HepG2 (cell line): Measurements from ENCODE around the gene LRRC74B. TPM values are rescaled to one million over a fixed set of nuclear protein-coding genes. Genes with fewer than 3 reads are reported as not detected.
A peak's percentile ranks its signal among the peaks of the same experiment; 100 is the strongest.

Experiments
- CENPBD1 ChIP-seq: sonication (generic); formaldehyde crosslinking; IDR thresholded peaks from 2 replicates; pipeline ENCODE4 v1.8.0; 2022; ENCODE audit warnings: missing genetic modification reagents, low read depth, mild to moderate bottlenecking, borderline replicate concordance
- CHD2 ChIP-seq: IDR thresholded peaks from 2 replicates; pipeline ENCODE4 v1.6.1; 2011; ENCODE audit warnings: low read depth, low read length, improper control_type of control experiment
- CREB1 ChIP-seq, 2 experiments: fragments of 450-650 bp in 1 of 2; IDR thresholded peaks; 2 replicates each; pipeline ENCODE4 v1.6.1; 2016 to 2017; ENCODE audit warnings: control low read depth in 1 of 2, mild to moderate bottlenecking in 1 of 2, missing compliant biosample characterization in 1 of 2, missing genetic modification characterization in 1 of 2
- ERF ChIP-seq: IDR thresholded peaks from 2 replicates; pipeline ENCODE4 v1.6.1; 2018; ENCODE audit warnings: missing biosample characterization, missing genetic modification reagents
- FLYWCH1 ChIP-seq: sonication (generic); formaldehyde crosslinking; IDR thresholded peaks from 2 replicates; pipeline ENCODE4 v1.8.1; 2023; ENCODE audit warnings: mild to moderate bottlenecking, missing genetic modification reagents
- FOSL1 ChIP-seq: sonication (generic); formaldehyde crosslinking; IDR thresholded peaks from 2 replicates; pipeline ENCODE4 v1.9.0; 2021; ENCODE audit warnings: missing genetic modification reagents, borderline replicate concordance
- FOXJ3 ChIP-seq: sonication (generic); formaldehyde crosslinking; IDR thresholded peaks from 2 replicates; pipeline ENCODE4 v1.4.0; 2020; ENCODE audit warnings: missing genetic modification reagents, mild to moderate bottlenecking, borderline replicate concordance
- HMG20B ChIP-seq: conservative IDR thresholded peaks from 2 replicates; pipeline ENCODE4 v1.6.1; 2016; ENCODE audit warnings: missing genetic modification reagents, missing compliant biosample characterization
- JUND ChIP-seq: sonication (generic); formaldehyde crosslinking; IDR thresholded peaks from 2 replicates; pipeline ENCODE4 v1.8.0; 2022; ENCODE audit warnings: mild to moderate bottlenecking, missing genetic modification reagents
- REXO4 ChIP-seq: sonication (generic); formaldehyde crosslinking; IDR thresholded peaks from 2 replicates; pipeline ENCODE4 v1.8.0; 2022; ENCODE audit warnings: missing genetic modification reagents, mild to moderate bottlenecking, borderline replicate concordance
- SAP130 ChIP-seq: IDR thresholded peaks from 2 replicates; pipeline ENCODE4 v1.6.1; 2016; ENCODE audit warnings: low read depth
- SIN3B ChIP-seq: fragments of 150-350 bp; IDR thresholded peaks from 2 replicates; pipeline ENCODE4 v1.6.1; 2014; ENCODE audit warnings: low read length
- SNAPC2 ChIP-seq: sonication (generic); formaldehyde crosslinking; IDR thresholded peaks from 2 replicates; pipeline ENCODE4 v1.8.1; 2022; ENCODE audit warnings: mild to moderate bottlenecking, missing genetic modification reagents
- TBL1XR1 ChIP-seq: fragments of 150-350 bp; IDR thresholded peaks from 2 replicates; pipeline ENCODE4 v1.6.1; 2014; ENCODE audit warnings: borderline replicate concordance, low read length; ENCODE audit not compliant: partially characterized antibody
- ZFP1 ChIP-seq: IDR thresholded peaks from 2 replicates; pipeline ENCODE4 v1.6.1; 2016
- ZFP41 ChIP-seq: sonication (generic); formaldehyde crosslinking; IDR thresholded peaks from 2 replicates; pipeline ENCODE4 v1.4.0; 2020; ENCODE audit warnings: mild to moderate bottlenecking, missing genetic modification reagents, borderline replicate concordance
- ZNF235 ChIP-seq: sonication (generic); formaldehyde crosslinking; IDR thresholded peaks from 2 replicates; pipeline ENCODE4 v1.8.1; 2023; ENCODE audit warnings: mild to moderate bottlenecking, missing genetic modification reagents, borderline replicate concordance
- ZNF274 ChIP-seq: sonication (generic); formaldehyde crosslinking; IDR thresholded peaks from 2 replicates; pipeline ENCODE4 v1.5.1; 2020; ENCODE audit warnings: mild to moderate bottlenecking, missing genetic modification reagents
- ZNF280B ChIP-seq: sonication (generic); formaldehyde crosslinking; IDR thresholded peaks from 2 replicates; pipeline ENCODE4 v1.5.0; 2020; ENCODE audit warnings: missing genetic modification reagents, mild to moderate bottlenecking, borderline replicate concordance
- ZNF552 ChIP-seq: sonication (generic); formaldehyde crosslinking; IDR thresholded peaks from 2 replicates; pipeline ENCODE4 v1.9.0; 2022; ENCODE audit warnings: missing genetic modification reagents, mild to moderate bottlenecking, borderline replicate concordance
- ZNF563 ChIP-seq: sonication (generic); formaldehyde crosslinking; IDR thresholded peaks from 2 replicates; pipeline ENCODE4 v1.8.0; 2022; ENCODE audit warnings: mild to moderate bottlenecking, moderate library complexity, missing genetic modification reagents
- ZNF569 ChIP-seq: sonication (generic); formaldehyde crosslinking; IDR thresholded peaks from 2 replicates; pipeline ENCODE4 v1.5.0; 2020; ENCODE audit warnings: mild to moderate bottlenecking, missing genetic modification reagents, moderate library complexity, borderline replicate concordance
- ZNF768 ChIP-seq: sonication (generic); formaldehyde crosslinking; IDR thresholded peaks from 2 replicates; pipeline ENCODE4 v1.4.0; 2020; ENCODE audit warnings: missing genetic modification reagents
- ZNF772 ChIP-seq: sonication (generic); formaldehyde crosslinking; IDR thresholded peaks from 2 replicates; pipeline ENCODE4 v1.5.0; 2020; ENCODE audit warnings: mild to moderate bottlenecking, missing genetic modification reagents
- ZNF784 ChIP-seq: sonication (generic); formaldehyde crosslinking; IDR thresholded peaks from 2 replicates; pipeline ENCODE4 v1.5.1; 2020; ENCODE audit warnings: missing genetic modification reagents, mild to moderate bottlenecking, borderline replicate concordance
- ZNF792 ChIP-seq: IDR thresholded peaks from 2 replicates; pipeline ENCODE4 v1.6.1; 2016
- ZSCAN9 ChIP-seq: IDR thresholded peaks from 2 replicates; pipeline ENCODE4 v1.6.1; 2016; ENCODE audit warnings: borderline replicate concordance
- polyA plus RNA-seq, 8 experiments: library from polyadenylated mRNA; depleted of rRNA in 3 of 8; stranded (reverse) in 7 of 8; unstranded in 1 of 8; fragments of >200 nt; fragmentation: Illumina TruSeq in 4 of 8; extraction: Trizol in 4 of 8; gene quantifications; 2 replicates each; pipeline versions ENCODE4 v1.2.1 to v1.2.3, GENCODE V29; 2011 to 2016; ENCODE audit warnings: low read depth in 4 of 8, missing spikeins in 1 of 8, mixed read lengths in 1 of 8; ENCODE audit not compliant: insufficient read depth in 1 of 8
- total RNA-seq, 5 experiments: library from RNA; depleted of rRNA; stranded (reverse); fragments of >200 nt; fragmentation: Illumina TruSeq; extraction: Trizol; gene quantifications; 2 replicates each; pipeline ENCODE4 v1.2.3, GENCODE V29; 2016; ENCODE audit warnings: low read depth in 1 of 5

The LRRC74B gene
- total and polyA plus RNA-seq, 2 of the 13 experiments (the other 11 are each of a cell fraction or from before 2014, with no cell fraction given): not detected

- TF ChIP-seq FOXJ3 (no peak), ZNF569 (CRISPR knock-in tag) (no peak), ZNF280B (CRISPR knock-in tag) (peak; percentile 82; the same call in 1 of the 2 replicates), ZFP41 (CRISPR knock-in tag) (no peak), CENPBD1 (no peak), HMG20B (CRISPR knock-in tag) (no peak), ZNF552 (CRISPR knock-in tag) (no peak), ZNF563 (CRISPR knock-in tag) (no peak), ZNF274 (CRISPR knock-in tag) (peak; percentile 69; the same call in 1 of the 2 replicates), TBL1XR1 (no peak), SNAPC2 (CRISPR knock-in tag) (no peak; the same call in 1 of the 2 replicates), ZSCAN9 (CRISPR knock-in tag) (peak; percentile 31; the same call in 1 of the 2 replicates), ZNF784 (peak; percentile 60; the same call in 1 of the 2 replicates), CREB1 (IDR thresholded peaks at IDR 0.05) (peak; percentile 75), CREB1 (CRISPR knock-in tag; IDR thresholded peaks at IDR 0.05) (peak; percentile 86), SAP130 (CRISPR knock-in tag) (peak; percentile 82), ZNF768 (CRISPR knock-in tag) (peak; percentile 46), REXO4 (CRISPR knock-in tag) (no peak), ERF (CRISPR knock-in tag) (peak; percentile 36), CHD2 (peak; percentile 88), ZFP1 (CRISPR knock-in tag) (peak; percentile 60; the same call in 1 of the 2 replicates), SIN3B (no peak), FOSL1 (CRISPR knock-in tag) (no peak), ZNF772 (CRISPR knock-in tag) (0 out of 2 replicates have a peak, but pooled peaks have one; percentile 34), FLYWCH1 (peak; percentile 93; the same call in 1 of the 2 replicates), ZNF792 (no peak; the same call in 1 of the 2 replicates), ZNF235 (CRISPR knock-in tag) (0 out of 2 replicates have a peak, but pooled peaks have one; percentile 44), JUND (CRISPR knock-in tag) (peak; percentile 61; the same call in 1 of the 2 replicates)
Observed at GRCh38 chr22:21001601-21002325, 44.0 kb upstream of the LRRC74B start, which contains the start of gene THAP7 (continued).
